Stimulated activated naive CD4-positive, alpha-beta T cell (primary cell): ENCODE data around the gene DOC2A.

Experiments used
- DNase-seq, 6 experiments: peaks; one replicate each; lab custom pipeline; 2025; lab: John Stamatoyannopoulos, UW

The DOC2A gene

DNA sequence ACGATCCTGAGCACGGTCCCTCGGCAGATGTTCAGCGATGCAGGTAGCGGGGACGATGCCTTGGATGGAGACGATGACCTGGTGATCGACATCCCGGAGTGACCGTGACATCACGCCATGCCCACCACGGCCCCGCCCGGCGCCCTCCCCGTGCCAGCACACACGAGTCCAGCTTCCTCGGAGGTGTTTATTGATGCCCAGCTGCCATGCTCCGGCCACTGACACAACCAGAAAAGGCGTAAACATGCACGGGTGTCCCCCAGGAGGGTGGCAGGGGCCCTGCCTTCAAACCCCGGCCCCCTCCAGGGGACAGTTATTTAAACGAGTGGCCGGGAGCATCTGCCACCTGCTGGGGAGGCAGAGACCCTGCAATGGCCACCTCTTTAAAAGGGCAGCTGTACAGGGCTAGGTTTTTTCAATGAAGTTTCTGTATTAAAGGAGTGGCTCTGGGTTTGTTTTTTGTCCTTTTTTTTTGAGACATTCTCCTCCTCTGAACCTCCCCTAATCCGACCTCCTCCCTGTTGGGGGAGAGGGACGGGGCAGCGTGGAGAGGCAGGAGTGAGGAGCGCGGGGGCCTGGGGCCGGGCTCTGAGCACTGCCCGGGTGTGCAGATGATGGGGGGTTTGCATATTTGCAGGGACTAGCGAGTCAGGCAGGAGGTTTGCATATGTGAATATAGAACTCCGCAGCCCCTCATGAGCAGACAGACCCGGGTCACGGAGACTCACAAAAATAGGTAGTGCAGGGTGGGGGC is 5.3 kb downstream of the DOC2A start:
- peak in 4 of 6 experiments; percentile 17 to 39 (median 24) for DNase-seq

DNA sequence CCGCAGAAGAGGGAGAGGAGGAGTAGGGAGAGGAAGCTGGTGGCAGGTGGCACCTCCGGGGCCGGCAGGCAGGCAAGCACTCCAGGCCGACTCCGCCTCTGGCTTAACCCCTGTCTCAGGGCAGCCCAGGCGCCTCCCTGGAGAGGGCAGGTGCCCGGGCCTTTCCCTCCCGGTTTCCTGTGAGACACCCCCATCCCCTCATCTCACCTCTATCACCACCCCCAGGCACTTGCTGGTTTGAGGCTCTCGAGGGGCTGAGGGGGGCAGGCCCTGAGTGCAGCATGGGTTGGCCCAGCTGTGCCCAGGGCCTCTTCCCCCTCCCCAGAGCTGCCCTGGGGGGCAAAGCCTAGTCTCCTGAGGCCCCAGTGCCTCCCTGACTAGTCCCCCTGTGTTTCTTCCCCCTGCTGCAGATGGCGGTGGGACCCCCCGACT is 6.0 kb downstream of the DOC2A start:
- no peak for DNase-seq

DNA sequence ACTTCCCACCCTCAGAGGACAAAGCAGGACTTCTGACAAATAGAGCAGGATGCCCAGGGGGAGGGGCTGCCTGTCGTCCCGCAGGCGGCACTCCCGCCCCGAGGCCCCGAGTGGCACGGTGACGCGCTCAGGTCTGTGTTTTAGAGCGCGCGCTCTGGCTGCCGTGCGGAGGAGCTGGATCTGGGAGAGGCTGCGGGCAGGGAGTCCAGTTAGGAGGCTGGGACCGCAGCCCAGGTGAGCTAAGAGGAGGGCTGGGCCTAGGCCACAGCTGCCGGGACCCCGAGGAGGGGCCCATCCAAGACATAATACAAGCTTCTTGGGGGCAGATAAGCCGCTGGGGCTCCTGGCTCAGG is 6.4 kb downstream of the DOC2A start:
- DNase-seq = no peak

DNA sequence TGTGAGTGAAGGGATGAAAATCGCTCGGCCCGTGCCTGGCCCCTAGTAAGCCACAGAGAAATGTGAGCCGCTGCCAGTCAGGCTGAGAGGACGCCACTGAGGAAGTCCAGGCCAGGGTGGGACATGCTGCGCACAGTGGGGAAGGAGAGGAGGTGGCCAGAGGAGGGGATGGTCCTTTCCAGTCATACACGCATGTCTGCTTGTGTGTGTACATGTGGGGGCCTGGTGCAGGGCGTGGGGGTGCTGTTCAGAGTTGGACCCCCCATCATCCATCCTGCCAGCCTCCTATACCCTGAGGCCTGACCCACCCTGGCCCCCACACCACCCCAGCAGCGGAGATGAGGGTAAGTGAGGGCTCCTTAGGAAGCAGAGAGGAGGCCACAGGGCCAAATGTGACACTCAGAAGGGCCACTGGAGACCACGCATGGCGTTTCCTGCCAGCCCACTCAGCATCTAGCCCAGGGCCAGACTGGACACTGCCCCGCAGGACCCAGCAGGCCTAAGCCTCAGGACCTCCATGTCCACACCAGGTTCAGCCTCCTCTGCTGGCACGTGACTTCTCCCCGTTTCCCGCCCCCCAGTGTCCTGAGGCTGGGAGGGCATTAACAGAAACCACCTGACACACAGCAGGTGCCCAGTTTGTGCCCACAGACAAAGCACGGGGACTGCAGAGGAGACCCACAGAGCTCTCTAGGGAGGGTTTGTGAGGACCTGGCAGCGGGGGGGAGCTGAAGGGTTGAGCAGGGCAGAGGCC is 7.0 kb downstream of the DOC2A start:
- DNase-seq = no peak

DNA sequence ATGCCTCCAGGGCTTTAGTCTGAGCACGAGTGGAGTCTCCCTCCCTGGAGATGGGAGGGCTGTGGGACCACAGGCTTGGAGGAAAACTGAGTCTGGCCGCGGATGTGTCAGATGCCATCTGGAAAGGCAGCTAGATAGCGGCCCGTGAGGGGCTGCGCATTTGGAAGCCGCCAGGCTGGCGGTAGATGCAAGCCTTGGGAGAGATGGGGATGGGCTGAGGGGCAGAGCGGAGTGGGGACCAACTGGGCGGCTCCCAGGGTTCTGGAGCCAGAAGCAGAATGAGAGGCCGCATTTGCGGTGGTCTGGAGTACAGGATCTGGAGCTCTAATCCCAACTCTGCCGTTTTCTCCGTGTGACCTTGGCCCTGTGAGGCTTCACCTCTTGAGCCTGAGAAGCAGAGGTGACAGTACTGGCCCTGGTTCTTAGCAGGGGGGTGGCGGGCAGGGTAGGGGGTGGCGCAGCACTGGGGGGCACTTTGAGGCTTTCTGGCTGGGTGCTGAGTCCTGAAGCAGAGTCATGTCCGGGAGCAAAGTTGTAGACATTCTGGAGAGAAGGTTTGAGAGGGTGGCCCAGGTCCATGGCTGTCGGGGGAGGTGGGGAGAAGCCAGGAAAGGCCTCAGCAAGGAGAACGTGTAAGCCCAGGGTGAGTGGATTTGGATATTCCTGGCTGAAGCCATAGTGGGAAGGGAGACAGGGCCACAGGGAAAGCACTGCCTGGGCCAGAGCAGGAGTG is 8.0 kb downstream of the DOC2A start:
- no peak for DNase-seq

DNA sequence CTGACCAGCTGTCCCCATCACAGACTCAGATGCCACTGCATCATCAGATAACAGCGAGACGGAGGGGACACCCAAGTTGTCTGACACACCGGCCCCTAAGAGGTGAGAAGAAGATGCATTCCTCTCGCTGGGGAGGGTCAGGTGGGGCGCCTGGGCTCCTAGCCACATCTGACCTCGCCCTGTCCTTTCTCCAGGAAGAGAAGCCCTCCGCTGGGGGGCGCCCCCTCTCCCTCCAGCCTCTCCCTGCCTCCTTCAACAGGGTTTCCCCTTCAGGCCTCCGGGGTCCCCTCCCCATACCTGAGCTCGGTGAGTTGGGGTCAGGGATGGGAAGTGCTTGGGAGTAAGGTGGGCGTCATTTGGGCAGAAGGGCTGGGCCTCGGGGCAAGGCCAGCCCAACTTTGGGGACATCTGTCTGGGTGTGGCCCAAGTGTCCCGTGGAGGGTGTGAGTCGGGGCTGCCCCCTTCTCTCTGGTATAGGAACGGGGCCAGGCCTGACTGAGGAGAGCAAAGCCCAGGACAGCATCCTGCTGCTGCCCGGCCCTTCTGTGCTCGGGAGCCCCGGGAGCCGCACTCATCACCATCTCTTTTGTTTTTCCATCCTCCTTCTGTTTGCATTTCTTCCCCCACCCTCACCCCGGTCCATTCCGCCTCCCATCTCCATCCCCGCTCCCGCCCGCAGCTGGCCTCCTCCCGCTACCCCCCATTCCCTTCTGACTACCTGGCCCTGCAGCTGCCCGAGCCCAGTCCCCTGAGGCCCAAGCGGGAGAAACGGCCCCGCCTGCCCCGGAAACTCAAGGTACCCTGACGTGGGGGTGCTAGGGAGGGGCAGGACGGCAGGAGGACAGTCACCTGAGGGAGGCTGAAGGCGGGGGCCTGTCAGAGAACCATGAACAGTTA is 9.8 kb downstream of the DOC2A start:
- DNase-seq = no peak

DNA sequence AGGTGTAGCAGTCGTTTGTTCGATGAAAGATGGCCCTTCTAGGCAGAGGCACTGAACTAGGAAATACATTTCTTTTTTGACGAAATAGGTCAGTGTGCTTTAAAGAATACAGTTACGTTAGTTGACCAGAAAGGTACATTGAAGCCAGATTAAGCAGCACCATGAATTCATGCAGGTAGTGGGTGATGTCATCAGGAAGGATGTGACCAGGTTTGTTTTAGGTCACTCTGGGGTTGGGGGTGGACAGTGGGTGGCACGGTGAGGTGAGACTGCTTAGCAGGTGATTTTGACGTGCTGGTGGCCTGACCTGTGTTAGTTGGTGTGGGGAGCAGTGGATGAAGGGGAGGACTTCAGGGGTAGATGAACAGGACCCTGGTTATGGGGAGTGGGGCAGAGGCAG is 11.2 kb downstream of the DOC2A start:
- DNase-seq = no peak

DNA sequence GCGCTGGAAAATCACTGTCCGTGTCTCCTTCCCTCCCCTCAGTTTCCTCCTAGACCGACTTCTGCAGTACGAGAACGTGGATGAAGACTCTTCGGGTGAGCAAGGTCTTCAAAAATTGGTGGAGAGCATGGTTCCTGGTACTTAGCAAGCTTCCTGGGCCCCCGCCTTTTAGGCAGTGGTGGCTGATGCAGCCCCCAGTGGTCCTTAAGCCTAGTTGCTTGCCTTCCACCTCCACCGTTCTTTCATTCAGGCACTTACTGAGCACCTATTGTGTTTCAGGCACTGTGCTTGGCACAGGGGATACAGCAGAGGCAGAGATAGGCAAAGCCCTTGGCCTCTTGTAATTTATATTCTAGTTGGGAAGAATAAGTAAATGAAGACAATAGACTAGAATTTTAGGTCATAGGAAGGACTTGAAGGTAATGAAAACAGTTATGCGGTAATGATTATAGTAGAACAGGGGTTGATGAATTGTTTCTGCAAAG is 14.0 kb downstream of the DOC2A start:
- no peak for DNase-seq

DNA sequence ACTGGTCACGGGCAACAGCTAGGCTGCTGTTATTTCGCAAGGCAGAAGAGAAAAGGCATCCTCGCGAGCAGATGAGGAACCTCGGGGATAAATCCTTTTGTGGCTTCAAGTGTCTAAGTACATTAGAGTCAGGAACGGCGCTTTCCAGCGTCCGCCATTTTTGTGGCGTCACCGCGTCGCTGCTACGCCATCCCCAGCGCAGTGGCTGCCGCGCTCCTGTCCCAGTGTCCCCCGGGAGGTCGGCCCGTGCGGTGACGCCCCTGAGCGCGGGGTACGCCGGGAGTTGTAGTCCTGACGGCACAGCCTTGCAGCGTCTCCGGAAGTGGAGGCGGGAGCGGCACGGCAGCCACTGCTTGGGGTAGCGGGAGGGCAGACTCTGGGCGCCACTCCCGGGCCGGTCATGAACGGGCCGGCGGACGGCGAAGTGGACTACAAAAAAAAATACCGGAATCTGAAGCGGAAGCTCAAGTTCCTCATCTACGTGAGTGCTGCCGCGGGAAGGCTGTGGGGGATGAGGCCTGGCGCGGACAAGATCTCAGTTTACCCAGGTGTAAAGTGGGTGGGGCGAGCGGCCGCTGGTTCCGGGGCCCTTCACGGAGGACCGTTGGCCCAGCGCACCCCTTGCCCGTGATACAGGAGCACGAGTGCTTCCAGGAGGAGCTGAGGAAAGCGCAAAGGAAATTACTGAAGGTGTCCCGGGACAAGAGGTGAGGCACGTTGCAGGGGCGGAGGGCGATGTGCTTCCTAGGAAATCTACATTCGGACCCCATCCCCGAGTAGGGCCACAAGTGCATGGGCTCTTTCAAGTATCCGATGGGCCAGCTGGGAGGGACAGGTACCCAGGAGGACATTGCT is 14.7 kb downstream of the DOC2A start, which contains the start of gene INO80E:
Gene INO80E, plus strand, starts transcription at position 331 of the 855 bp plus-strand sequence. Its CDS starts 70 bp downstream, at position 401.
- peak; percentile 95 to 99 (median 98) for DNase-seq

DNA sequence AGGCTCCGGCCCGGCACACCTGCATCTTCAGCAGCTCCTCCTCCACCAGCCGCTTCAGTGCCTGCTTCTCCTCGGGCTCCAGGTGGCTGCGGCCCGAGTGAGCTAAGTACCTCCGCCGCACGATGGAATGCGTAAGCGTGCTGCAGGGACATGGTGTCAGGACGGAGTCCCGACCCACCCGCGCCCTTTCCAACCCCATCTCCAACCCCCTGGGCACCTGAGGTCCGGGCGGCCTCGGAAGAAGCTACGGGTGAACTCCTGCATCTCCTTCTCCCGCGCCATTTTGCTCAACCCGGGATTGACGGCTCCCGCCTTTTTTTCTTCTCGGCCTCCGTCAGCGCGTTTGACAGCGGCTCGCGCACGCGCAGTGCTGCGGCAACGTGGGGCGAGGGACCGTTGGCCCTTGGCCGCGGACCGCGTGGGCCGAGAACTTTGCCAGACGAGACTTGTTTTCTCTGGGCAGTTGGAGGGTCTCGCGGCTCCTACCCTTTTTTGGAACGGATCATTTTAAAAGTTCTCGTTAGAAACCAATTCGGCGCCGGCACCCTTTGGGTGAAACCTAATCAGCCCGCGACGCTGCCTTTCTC is 15.4 kb downstream of the DOC2A start, which contains the start of gene HIRIP3:
Gene HIRIP3, minus strand, starts transcription at position 294 of the 587 bp plus-strand sequence. Its CDS starts 12 bp downstream, at position 282.
- peak; percentile 77 to 98 (median 87) for DNase-seq

DNA sequence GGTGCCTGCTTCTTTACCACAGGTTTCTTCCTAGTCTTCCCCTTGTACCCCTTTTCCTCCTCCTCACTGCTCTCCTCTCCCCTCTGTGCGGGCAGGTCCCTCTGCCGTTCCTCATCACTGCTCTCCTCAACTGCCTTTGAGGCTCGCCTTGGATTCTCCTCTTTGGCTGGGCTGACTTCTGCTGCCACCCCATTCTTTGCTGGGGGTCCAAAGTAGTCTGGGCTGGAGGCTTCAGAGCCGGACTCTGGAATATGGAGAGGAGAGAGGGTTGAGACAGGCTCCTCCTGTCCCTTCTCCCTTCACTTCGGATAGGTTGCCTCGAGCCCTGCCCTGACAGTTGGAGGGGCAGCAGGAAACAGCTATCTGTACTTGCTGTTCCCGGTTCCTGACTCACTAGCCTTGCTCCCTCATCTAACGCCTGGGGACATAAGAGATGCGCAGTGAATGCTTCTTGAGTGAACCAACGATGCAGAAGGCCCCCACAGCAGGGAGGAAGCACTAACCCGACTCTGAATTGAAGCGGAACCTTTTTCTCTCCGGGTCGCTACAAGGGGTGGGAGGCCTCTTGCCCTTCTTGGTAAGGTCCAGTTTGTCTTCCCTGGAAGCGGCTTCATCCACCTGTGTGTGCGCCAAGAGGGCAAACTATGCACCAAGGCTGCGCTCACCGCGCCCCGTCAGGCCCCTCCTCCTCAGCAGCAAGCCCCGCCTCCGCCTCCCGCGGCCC is 16.1 kb downstream of the DOC2A start:
- DNase-seq = no peak

DNA sequence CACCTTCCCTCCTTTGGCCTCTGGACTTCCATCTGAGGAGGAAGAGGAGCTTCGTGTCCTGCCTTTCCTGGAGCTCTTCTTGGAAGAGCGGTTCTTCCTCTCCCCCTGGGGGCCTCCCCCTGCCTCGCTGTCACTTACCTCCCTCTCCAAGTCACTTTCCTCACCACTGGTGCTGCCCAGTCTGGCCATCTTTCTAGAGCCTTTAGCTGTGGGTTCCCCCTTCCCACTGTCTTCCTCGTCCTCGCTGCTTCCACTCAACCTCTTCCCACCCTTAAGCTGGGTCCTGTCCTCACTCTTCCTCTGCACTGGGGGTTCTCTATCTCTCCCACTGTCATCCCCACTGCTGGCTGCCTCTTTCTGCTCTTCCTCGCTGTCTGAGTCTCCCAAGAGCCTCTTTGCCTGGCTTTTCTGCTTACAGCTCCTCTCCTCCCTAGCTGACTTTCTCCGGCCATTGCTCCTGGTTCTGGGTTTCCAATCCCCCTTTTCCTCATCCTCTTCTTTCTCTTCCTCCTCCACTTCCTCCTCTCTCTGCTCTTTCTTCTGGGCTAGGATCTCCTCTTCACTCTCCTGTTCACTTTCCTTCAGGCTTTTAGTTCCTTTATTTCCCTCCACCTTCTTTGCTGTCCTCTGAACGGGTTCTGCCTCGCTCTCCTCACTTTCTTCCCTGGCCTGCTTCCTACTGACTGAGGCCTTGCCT is 16.8 kb downstream of the DOC2A start:
- no peak for DNase-seq

DNA sequence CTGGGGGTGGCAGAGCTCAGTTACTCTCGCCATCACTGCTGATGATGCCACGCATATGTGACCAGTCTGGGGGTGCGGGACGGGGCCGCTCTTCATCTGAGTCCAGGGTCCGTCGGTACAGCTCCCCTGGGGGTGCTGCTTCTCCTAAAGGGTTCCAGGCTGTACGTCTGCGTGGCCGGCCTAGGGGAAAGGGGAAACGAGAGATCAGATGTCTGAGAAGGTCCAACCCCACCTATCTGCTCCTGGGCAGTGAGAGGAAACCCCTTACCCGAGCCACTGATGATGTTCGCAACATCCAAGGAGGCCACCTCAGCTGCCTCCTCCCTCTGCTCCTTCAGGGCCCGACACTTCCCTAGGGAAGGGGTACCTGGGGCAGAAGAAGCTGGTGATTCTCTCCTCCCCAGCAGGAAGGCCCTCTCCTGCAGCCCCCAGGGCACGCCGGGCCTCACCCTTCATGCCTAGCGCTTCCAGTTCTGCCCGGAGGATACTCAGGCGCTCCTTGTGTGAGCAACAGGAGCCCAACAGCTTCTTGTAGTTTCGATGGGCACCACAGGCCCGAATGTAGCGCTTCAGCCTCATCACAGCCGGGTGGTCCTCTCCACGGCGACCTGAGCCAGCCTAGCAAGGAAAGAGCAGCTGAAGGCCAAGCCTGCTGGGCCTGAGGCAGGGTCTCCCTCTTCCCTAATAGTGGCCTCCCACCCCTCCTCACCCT is 17.5 kb downstream of the DOC2A start:
- no peak for DNase-seq

DNA sequence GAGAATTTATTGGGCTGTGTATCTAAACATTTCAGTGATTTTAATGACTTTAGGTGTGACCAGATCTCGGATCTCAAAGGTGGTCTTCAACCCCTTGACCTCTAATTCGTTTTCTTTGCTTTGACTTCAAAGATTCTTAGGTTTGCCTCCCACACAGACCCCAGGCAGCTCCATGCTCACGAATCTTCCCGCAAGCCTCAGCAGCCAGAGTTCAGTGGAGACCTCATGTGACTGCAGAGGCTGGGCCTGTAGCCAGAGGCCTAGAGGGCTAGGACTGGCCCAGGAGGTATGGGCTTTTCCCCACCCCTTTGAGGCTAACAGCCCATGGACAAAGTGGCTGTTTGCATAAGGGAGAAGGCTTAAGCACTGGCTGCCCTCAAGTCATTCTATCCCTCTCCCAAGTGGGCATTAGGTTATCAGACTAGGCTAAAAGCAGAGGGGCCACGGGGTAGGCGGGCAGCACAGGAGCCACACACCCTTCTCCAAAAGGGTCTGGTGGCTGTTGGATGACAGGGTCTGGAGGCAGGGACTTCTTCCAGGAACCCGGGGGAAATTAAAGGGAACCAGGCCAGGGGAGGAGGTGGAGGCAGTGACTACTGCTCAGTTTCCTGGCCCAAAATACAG is 18.4 kb downstream of the DOC2A start:
- DNase-seq = no peak

DNA sequence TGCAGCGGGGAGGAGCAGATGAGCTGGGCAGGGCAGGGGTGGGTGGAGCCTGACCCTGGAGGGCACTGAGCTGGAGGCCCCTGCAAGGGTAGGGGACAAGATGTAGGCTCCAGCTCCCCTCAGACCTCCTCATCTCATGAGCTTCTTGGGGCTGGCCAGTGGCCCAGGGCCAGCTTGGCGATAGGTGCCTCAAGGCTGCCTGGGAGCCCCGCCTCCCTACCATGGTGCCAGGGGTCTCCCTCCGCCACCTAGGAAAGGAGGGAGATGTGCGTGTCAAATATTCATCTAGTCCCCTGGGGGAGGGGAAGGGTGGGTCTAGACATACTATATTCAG is 19.3 kb downstream of the DOC2A start:
- no peak for DNase-seq

DNA sequence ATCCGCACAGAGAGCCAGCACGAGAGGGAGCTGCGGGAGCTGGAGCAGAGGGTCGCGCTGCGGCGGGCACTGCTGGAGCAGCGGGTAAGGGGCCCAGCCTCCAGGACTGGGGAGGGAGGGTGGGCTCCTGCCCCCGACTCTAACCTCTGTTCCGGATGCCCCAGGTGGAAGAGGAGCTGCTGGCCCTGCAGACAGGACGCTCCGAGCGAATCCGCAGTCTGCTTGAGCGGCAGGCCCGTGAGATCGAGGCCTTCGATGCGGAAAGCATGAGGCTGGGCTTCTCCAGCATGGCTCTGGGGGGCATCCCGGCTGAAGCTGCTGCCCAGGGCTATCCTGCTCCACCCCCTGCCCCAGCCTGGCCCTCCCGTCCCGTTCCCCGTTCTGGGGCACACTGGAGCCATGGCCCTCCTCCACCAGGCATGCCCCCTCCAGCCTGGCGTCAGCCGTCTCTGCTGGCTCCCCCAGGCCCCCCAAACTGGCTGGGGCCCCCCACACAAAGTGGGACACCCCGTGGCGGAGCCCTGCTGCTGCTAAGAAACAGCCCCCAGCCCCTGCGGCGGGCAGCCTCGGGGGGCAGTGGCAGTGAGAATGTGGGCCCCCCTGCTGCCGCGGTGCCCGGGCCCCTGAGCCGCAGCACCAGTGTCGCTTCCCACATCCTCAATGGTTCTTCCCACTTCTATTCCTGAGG is 19.8 kb downstream of the DOC2A start:
- no peak for DNase-seq

DNA sequence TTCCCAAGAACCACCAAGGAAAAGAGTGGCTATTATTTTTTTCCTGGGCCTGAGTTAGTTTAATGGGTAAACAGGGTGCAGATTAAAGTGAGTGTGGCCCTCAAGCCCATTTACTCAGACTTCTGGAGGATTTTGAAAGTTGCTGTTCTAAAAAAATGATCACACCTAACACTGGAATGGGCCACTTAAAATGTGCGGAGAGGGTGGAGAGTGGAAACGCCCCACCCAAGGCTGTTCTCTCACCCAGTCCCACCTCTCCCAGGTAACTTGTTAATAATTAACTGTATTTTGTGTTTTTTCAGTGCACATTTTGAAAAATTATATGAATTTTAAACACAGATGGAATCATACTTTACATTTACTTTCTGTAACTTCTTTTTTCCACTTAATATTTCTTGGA is 20.8 kb downstream of the DOC2A start:
- no peak for DNase-seq
